Left ventricle myocardium inferior (tissue), 1 donor: ENCODE results near the gene PRSS38. TPM values are rescaled to one million over a fixed set of nuclear protein-coding genes. Genes with fewer than 3 reads are reported as not detected.

Source experiments
- DNase-seq: peaks from one replicate; pipeline ENCODE4 v3.0.0-alpha.2; 2020
- H3K27ac ChIP-seq: fragments of 200-600 bp; replicated peaks from 2 replicates; pipeline ENCODE4 v1.8.0; 2021
- H3K27me3 ChIP-seq: fragments of 200-600 bp; 2 replicates; pipeline ENCODE4 v1.8.0; 2021; ENCODE audit warnings: low read depth
- H3K36me3 ChIP-seq: fragments of 200-600 bp; 2 replicates; pipeline ENCODE4 v1.8.0; 2021
- H3K4me1 ChIP-seq: fragments of 200-600 bp; 2 replicates; pipeline ENCODE4 v1.8.0; 2021
- H3K4me3 ChIP-seq: fragments of 200-600 bp; 2 replicates; pipeline ENCODE4 v1.8.0; 2021; ENCODE audit warnings: mild to moderate bottlenecking, moderate library complexity
- H3K9me3 ChIP-seq: fragments of 200-600 bp; replicated peaks from 2 replicates; pipeline ENCODE4 v1.8.0; 2021
- CTCF ChIP-seq: fragments of 200-600 bp; IDR thresholded peaks from 2 replicates; pipeline ENCODE4 v1.8.0; 2021; ENCODE audit warnings: antibody characterized with exemption, mild to moderate bottlenecking, borderline replicate concordance
- intact Hi-C: fragments of 100-400 bp; cut with micrococcal nuclease; formaldehyde crosslinking; loops from one replicate; pipeline ENCODE4 v1.11.0; 2022
- total RNA-seq: library from RNA; stranded (reverse); fragmentation: NEBNext Ultra II Directional; extraction: Animal tissue kit (Norgen Biotek cat#: 25700); gene quantifications from one replicate; pipeline ENCODE4 v1.2.1, GENCODE V29; 2021
- donor health status: DM: no; HTN: yes; CAD: no; lungs with severe emphysema.

Gene PRSS38
- total RNA-seq, 1 donor from 2014 or later: not detected

GRCh38 chr1:227797144-227797543 is 18.3 kb upstream of the PRSS38 start:
- Histone ChIP-seq H3K4me1 (peaks cover 11% of the 10 kb centered on the region), H3K4me3 (no peak overlapping the region), H3K9me3 (no peaks in the 10 kb centered on the region), H3K27me3 (peaks cover 32% of the 10 kb centered on the region), H3K27ac (no peak overlapping the region), H3K36me3 (no peaks in the 10 kb centered on the region)
- TF ChIP-seq CTCF: no peak
- DNase-seq: no peak
- intact Hi-C loops: no loop called here

GRCh38 chr1:227797625-227798024 is 17.9 kb upstream of the PRSS38 start:
- no peaks in the 10 kb centered on the region for H3K9me3 ChIP-seq
- DNase-seq: no peak
- no peaks in the 10 kb centered on the region for H3K36me3 ChIP-seq
- intact Hi-C loops: no loop called here
- H3K27ac ChIP-seq: no peak overlapping the region
- H3K4me3 ChIP-seq: no peak overlapping the region
- H3K27me3 ChIP-seq: peaks cover 32% of the 10 kb centered on the region
- no peak for TF ChIP-seq CTCF
- peaks cover 11% of the 10 kb centered on the region for H3K4me1 ChIP-seq

- no peak for TF ChIP-seq CTCF
- Histone ChIP-seq H3K36me3 (no peaks in the 10 kb centered on the region), H3K27ac (no peak overlapping the region), H3K4me3 (no peak overlapping the region), H3K9me3 (peaks cover 3% of the 10 kb centered on the region), H3K4me1 (peaks cover 11% of the 10 kb centered on the region), H3K27me3 (peaks cover 32% of the 10 kb centered on the region)
- DNase-seq: no peak
- intact Hi-C loops: no loop called here
These were observed 17.2 kb upstream of the PRSS38 start for GRCh38 chr1:227798078-227798802.

- no peak for DNase-seq
- no peak overlapping the region for H3K4me3 ChIP-seq
- peaks cover 3% of the 10 kb centered on the region for H3K4me1 ChIP-seq
- no peak for TF ChIP-seq CTCF
- no peaks in the 10 kb centered on the region for H3K36me3 ChIP-seq
- intact Hi-C loops: no loop called here
- H3K27ac ChIP-seq: no peak overlapping the region
- H3K27me3 ChIP-seq: peaks cover 29% of the 10 kb centered on the region
- H3K9me3 ChIP-seq: peaks cover 11% of the 10 kb centered on the region
These were observed 15.7 kb upstream of the PRSS38 start for GRCh38 chr1:227799756-227800155.

- H3K27ac ChIP-seq: no peak overlapping the region
- peaks cover 20% of the 10 kb centered on the region for H3K9me3 ChIP-seq
- H3K27me3 ChIP-seq: peaks cover 18% of the 10 kb centered on the region
- H3K4me3 ChIP-seq: no peak overlapping the region
- TF ChIP-seq CTCF: no peak
- no peak for DNase-seq
- H3K36me3 ChIP-seq: no peaks in the 10 kb centered on the region
- intact Hi-C loops: no loop called here
- H3K4me1 ChIP-seq: no peaks in the 10 kb centered on the region
These were observed 11.5 kb upstream of the PRSS38 start for GRCh38 chr1:227803933-227804332.
